Stomach smooth muscle (tissue), 2 donors: ENCODE measurements around the gene ATOH8.

Experiments used
- H3K27ac ChIP-seq: one replicate; pipeline ENCODE4 v1.7.0; 2013; ENCODE audit warnings: mild to moderate bottlenecking, low read length, inconsistent platforms
- H3K27me3 ChIP-seq, 2 donors: one replicate each; pipeline ENCODE4 v1.7.0; 2013; ENCODE audit warnings: low read length in 2 of 2; ENCODE audit not compliant: insufficient read depth in 2 of 2, control insufficient read depth in 1 of 2
- H3K36me3 ChIP-seq, 2 donors: one replicate each; pipeline ENCODE4 v1.7.0; 2013; ENCODE audit warnings: low read length in 2 of 2; ENCODE audit not compliant: control insufficient read depth in 2 of 2, insufficient read depth in 2 of 2
- H3K4me1 ChIP-seq: one replicate; pipeline ENCODE4 v1.7.0; 2013; ENCODE audit warnings: low read length; ENCODE audit not compliant: control insufficient read depth, insufficient read depth
- H3K4me3 ChIP-seq, 2 donors: one replicate each; pipeline ENCODE4 v1.7.0; 2013; ENCODE audit warnings: low read length in 2 of 2
- H3K9ac ChIP-seq, 2 donors: one replicate each; pipeline ENCODE4 v1.7.0; 2013; ENCODE audit warnings: low read length in 2 of 2, mild to moderate bottlenecking in 1 of 2
- H3K9me3 ChIP-seq, 2 donors: one replicate each; pipeline ENCODE4 v1.7.0; 2013; ENCODE audit warnings: low read length in 2 of 2; ENCODE audit not compliant: control insufficient read depth in 2 of 2
- donor health status: healthy.
- donor health status: Pancreatic carcinoma.

ATOH8 gene

DNA sequence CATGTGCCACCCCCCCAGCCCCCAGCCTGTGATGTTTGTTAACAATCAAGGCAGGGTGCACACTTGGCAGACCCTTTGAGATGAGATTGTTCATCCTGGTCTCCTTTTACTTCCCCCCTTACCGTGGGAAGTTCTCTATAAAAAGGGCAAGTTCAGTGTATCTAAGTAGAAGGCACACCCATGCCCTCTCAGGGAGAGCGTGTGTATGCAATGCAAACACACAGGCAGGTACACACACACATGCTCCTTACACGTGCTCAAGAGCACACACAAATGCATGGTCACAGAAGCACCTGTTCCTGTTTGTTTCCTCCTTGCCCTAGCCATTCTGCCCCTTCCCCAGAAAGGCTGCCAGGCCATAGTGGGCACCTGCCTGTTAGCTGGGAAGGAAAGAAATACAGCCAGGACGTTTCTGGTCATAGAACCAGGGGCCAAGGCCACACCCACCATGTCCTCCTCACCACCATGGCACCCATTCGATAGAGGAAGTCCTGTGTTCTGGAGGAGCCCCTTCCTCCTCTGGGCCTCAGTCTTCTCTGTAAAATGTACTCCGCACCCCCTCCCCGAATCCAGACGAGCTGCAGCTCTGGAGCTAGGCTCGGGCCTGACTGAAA is 3.1 kb downstream of the ATOH8 start:
- Histone ChIP-seq H3K9me3 (no peaks in the 10 kb centered on the region), H3K36me3 (peaks cover 0 to 5% of the 10 kb centered on the region in 2 donors), H3K4me1 (peaks cover 70% of the 10 kb centered on the region), H3K9ac (peak overlapping the region in 1 of 2 donors; percentile 21), H3K27me3 (peaks cover 0 to 3% of the 10 kb centered on the region in 2 donors), H3K4me3 (peak overlapping the region; percentile 56 to 87), H3K27ac (no peak overlapping the region)

DNA sequence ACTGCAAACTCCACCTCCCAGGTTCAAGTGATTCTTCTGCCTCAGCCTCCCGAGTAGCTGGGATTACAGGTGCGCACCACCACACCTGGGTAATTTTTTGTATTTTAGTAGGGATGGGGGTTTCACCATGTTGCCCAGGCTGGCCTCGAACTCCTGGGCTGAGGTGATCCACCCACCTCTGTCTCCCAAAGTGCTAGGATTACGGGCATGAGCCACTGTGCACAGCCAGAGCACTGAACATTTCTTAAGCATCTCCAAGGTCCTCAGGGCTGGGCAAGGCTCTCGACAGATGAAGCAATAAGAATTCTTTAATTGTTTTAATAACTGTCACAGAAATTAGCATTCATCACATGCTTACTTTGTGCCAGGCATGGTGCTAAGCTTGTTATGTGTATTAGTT is 4.1 kb downstream of the ATOH8 start:
- Histone ChIP-seq H3K9me3 (no peaks in the 10 kb centered on the region), H3K27me3 (peaks cover 0 to 3% of the 10 kb centered on the region in 2 donors), H3K36me3 (peaks cover 0 to 5% of the 10 kb centered on the region in 2 donors), H3K27ac (no peak overlapping the region), H3K9ac (no peak overlapping the region), H3K4me1 (peaks cover 63% of the 10 kb centered on the region), H3K4me3 (no peak overlapping the region)

DNA sequence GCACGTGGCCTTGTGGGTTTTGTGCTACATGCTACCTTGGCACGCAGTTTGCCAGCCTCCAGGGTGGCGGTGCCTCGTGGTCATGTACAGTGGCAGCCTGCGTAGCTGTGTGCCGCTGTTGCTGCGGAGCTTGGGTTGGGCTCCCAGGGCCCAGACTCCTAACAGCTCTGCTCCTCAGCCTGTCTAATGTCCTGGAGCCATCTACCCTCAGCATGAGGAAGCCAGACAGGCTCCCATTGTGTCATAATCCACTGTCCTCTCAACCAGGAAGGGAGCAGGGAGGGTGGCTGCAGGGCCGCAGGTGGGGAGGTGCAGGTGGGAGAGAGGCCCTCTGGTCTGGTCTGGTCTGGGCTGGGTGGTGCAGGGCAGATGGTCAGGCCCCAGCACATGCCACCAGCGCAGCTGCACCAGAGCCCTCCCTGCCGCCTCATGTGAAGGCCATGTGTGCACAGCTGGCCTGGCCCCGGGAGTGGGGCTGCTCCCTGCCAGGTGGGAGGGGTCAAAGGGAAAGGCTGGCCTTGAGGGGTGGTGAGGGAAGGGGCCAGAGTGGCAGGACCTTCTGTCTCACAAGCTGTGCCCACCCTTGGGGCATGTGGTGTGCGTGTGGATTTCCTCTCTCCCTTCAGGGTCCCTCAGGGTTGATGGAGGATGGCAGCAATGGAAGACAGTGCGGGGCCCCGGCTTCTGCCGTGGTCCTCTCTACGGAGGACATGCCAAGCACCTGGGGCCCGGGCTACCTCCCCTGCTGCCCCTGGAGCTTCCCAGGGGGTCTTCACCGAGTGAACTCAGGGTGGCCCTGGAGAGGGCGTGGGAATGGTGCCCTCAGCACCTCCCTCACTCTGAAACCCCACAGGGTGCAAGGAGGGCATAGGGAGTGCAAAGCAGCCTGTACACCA is 4.8 kb downstream of the ATOH8 start:
- Histone ChIP-seq H3K9ac (no peak overlapping the region), H3K4me3 (no peak overlapping the region), H3K27ac (no peak overlapping the region), H3K36me3 (peaks cover 0 to 5% of the 10 kb centered on the region in 2 donors), H3K27me3 (peaks cover 0 to 3% of the 10 kb centered on the region in 2 donors), H3K9me3 (no peaks in the 10 kb centered on the region), H3K4me1 (peaks cover 57% of the 10 kb centered on the region)

- Histone ChIP-seq H3K27me3 (peaks cover 0 to 3% of the 10 kb centered on the region in 2 donors), H3K4me1 (peaks cover 62% of the 10 kb centered on the region), H3K36me3 (peaks cover 3 to 7% of the 10 kb centered on the region in 2 donors), H3K9me3 (no peaks in the 10 kb centered on the region), H3K9ac (no peak overlapping the region), H3K4me3 (no peak overlapping the region), H3K27ac (no peak overlapping the region)
These were observed 5.4 kb downstream of the ATOH8 start for GRCh38 chr2:85759257-85759613.

GRCh38 chr2:85760371-85760770 is 6.6 kb downstream of the ATOH8 start:
- peaks cover 0 to 3% of the 10 kb centered on the region in 2 donors for H3K27me3 ChIP-seq
- no peak overlapping the region for H3K27ac ChIP-seq
- no peak overlapping the region for H3K4me3 ChIP-seq
- peaks cover 3 to 10% of the 10 kb centered on the region in 2 donors for H3K36me3 ChIP-seq
- H3K9ac ChIP-seq = no peak overlapping the region
- H3K4me1 ChIP-seq = peaks cover 63% of the 10 kb centered on the region
- H3K9me3 ChIP-seq = no peaks in the 10 kb centered on the region

GRCh38 chr2:85760872-85761271 is 7.1 kb downstream of the ATOH8 start:
- Histone ChIP-seq H3K27ac (no peak overlapping the region), H3K9me3 (no peaks in the 10 kb centered on the region), H3K9ac (no peak overlapping the region), H3K4me3 (no peak overlapping the region), H3K4me1 (peaks cover 65% of the 10 kb centered on the region), H3K36me3 (peaks cover 3 to 10% of the 10 kb centered on the region in 2 donors), H3K27me3 (peaks cover 0 to 3% of the 10 kb centered on the region in 2 donors)

- Histone ChIP-seq H3K9me3 (no peaks in the 10 kb centered on the region), H3K27ac (no peak overlapping the region), H3K27me3 (no peaks in the 10 kb centered on the region), H3K36me3 (peaks cover 3 to 10% of the 10 kb centered on the region in 2 donors), H3K9ac (peak overlapping the region in 1 of 2 donors; percentile 21), H3K4me3 (no peak overlapping the region), H3K4me1 (peaks cover 61% of the 10 kb centered on the region)
These were observed 7.7 kb downstream of the ATOH8 start for GRCh38 chr2:85761512-85761944.

DNA sequence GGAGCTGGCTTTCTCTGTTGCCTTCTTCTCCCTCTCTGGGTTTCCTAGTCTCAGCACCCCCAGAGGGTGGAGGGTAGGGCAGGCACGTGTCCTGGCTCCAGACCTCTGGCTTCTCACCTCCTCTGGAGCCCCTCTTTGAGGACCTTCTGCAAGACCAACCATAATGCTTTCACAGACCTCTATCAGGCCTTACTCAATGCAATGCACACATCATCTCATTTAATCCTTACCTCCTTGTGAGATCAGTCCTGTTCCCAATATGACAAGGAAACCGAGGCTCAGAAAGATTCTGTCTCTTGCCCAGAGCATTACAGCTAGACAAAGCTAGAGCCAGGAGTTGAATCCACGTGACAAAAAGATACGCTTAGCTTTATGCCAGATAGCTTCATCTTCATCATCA is 8.2 kb downstream of the ATOH8 start:
- Histone ChIP-seq H3K27ac (no peak overlapping the region), H3K4me1 (peaks cover 59% of the 10 kb centered on the region)

GRCh38 chr2:85763132-85763531 is 9.3 kb downstream of the ATOH8 start:
- no peak overlapping the region for H3K4me3 ChIP-seq
- H3K9me3 ChIP-seq = no peaks in the 10 kb centered on the region
- H3K27ac ChIP-seq = no peak overlapping the region
- peaks cover 57% of the 10 kb centered on the region for H3K4me1 ChIP-seq
- H3K9ac ChIP-seq = no peak overlapping the region
- H3K27me3 ChIP-seq = no peaks in the 10 kb centered on the region
- H3K36me3 ChIP-seq = peaks cover 3 to 9% of the 10 kb centered on the region in 2 donors

More for the DNA sequence above, 8.2 kb downstream of the ATOH8 start:
- Histone ChIP-seq H3K9ac (no peak overlapping the region), H3K36me3 (peaks cover 3 to 10% of the 10 kb centered on the region in 2 donors), H3K27me3 (no peaks in the 10 kb centered on the region), H3K9me3 (no peaks in the 10 kb centered on the region), H3K4me3 (no peak overlapping the region)

- H3K4me3 ChIP-seq = no peak overlapping the region
- peaks cover 58% of the 10 kb centered on the region for H3K4me1 ChIP-seq
- H3K27ac ChIP-seq = no peak overlapping the region
- no peaks in the 10 kb centered on the region for H3K27me3 ChIP-seq
- H3K9ac ChIP-seq = no peak overlapping the region
- no peaks in the 10 kb centered on the region for H3K9me3 ChIP-seq
- peaks cover 3 to 10% of the 10 kb centered on the region in 2 donors for H3K36me3 ChIP-seq
These were observed 10.0 kb downstream of the ATOH8 start for GRCh38 chr2:85763831-85764230.
